Measurements from ENCODE around the gene PAH. TPM values are rescaled to one million over a fixed set of nuclear protein-coding genes. Genes with fewer than 3 reads are reported as not detected.

Gene PAH
- total RNA-seq, 2 donors from 2014 or later, result 7.3 to 39.6 TPM

DNA sequence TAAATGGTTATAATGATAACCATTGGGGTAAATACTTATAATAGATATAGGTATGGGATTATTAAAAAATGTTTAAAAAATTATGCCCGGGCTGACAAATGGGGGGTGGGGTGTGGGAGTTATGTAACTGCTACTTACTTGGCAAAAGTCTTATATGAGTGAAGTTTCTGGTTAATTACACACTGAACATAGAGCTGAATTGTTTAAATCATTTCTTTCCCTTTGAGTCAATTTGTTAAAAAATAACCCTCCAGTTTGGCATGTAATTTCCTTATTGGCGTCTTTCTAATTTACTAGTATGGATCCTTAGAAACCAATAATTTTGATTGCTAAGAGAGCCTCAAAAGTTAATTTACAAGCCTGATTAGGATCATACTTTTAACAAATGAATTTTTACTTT, 16.7 kb downstream of the PAH start:
- H3K4me3 ChIP-seq, result no peak overlapping the region
- intact Hi-C loops (cut with DNase I), result no loop called here
- no peaks in the 10 kb centered on the region for H3K36me3 ChIP-seq (replicated peaks in 1 of 2; ENCODE audit: insufficient read depth in 1 of 2, low read depth in 2 of 2)
- peaks cover 3% of the 10 kb centered on the region for H3K4me1 ChIP-seq
- WGBS, 2 donors, result 49 to 50% methylated on average over 2 of the region's 2 CpGs
- DNase-seq, result no peak
- no peaks in the 10 kb centered on the region for H3K27me3 ChIP-seq
- ATAC-seq, result no peak
- H3K27ac ChIP-seq, result no peak overlapping the region
- TF ChIP-seq, protein P1, sequence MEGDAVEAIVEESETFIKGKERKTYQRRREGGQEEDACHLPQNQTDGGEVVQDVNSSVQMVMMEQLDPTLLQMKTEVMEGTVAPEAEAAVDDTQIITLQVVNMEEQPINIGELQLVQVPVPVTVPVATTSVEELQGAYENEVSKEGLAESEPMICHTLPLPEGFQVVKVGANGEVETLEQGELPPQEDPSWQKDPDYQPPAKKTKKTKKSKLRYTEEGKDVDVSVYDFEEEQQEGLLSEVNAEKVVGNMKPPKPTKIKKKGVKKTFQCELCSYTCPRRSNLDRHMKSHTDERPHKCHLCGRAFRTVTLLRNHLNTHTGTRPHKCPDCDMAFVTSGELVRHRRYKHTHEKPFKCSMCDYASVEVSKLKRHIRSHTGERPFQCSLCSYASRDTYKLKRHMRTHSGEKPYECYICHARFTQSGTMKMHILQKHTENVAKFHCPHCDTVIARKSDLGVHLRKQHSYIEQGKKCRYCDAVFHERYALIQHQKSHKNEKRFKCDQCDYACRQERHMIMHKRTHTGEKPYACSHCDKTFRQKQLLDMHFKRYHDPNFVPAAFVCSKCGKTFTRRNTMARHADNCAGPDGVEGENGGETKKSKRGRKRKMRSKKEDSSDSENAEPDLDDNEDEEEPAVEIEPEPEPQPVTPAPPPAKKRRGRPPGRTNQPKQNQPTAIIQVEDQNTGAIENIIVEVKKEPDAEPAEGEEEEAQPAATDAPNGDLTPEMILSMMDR (IDR thresholded peaks at IDR 0.05), result no peak
- TF ChIP-seq POLR2A (IDR thresholded peaks at IDR 0.05), result no peak
- H3K9me3 ChIP-seq, result no peaks in the 10 kb centered on the region

GRCh38 chr12:102896067-102896466, 21.0 kb downstream of the PAH start:
- no peaks in the 10 kb centered on the region for H3K9me3 ChIP-seq
- 75 to 85% methylated on average over 1 of the region's 1 CpG for WGBS, 2 donors
- DNase-seq, result no peak
- no peak overlapping the region for H3K27ac ChIP-seq
- no peak for ATAC-seq
- H3K27me3 ChIP-seq, result no peaks in the 10 kb centered on the region
- intact Hi-C loops (cut with DNase I), result no loop called here
- H3K36me3 ChIP-seq (replicated peaks in 1 of 2; ENCODE audit: insufficient read depth in 1 of 2, low read depth in 2 of 2), result no peaks in the 10 kb centered on the region
- H3K4me3 ChIP-seq, result no peak overlapping the region
- TF ChIP-seq, protein P1 (IDR thresholded peaks at IDR 0.05), result no peak
- TF ChIP-seq POLR2A (IDR thresholded peaks at IDR 0.05), result no peak
- H3K4me1 ChIP-seq, result peaks cover 3% of the 10 kb centered on the region

GRCh38 chr12:102891756-102892155, 25.3 kb downstream of the PAH start:
- Histone ChIP-seq H3K9me3 (no peaks in the 10 kb centered on the region), H3K27me3 (no peaks in the 10 kb centered on the region), H3K36me3 (replicated peaks in 1 of 2; ENCODE audit: insufficient read depth in 1 of 2, low read depth in 2 of 2) (no peaks in the 10 kb centered on the region), H3K27ac (no peak overlapping the region), H3K4me1 (no peaks in the 10 kb centered on the region), H3K4me3 (no peak overlapping the region)
- DNase-seq (no peak), ATAC-seq (no peak)
- intact Hi-C loops (cut with DNase I), result no loop called here
- WGBS, 2 donors, result 81 to 83% methylated on average over 2 of the region's 2 CpGs
- no peak for TF ChIP-seq POLR2A (IDR thresholded peaks at IDR 0.05)
- TF ChIP-seq, protein P1 (IDR thresholded peaks at IDR 0.05), result no peak

DNA sequence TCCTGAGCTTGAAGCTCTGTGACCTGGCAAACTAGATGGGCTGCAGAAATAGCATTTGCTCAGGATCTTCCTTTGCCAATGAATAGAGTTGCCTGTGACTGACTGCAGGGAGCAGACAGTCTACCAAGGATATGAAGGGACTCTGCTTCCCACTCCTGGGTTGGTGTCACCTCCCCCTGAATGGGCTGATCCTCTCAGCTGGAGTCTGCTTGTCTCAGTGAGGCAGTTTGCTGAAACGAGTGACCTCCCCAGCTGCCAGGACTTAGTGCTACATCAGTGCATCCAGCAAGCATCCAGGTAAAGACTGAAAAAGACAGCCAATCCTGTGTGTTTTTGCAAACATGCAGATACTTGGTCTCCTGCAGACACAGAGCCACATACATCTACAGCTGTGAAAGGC, 28.5 kb downstream of the PAH start:
- Histone ChIP-seq H3K36me3 (replicated peaks in 1 of 2; ENCODE audit: insufficient read depth in 1 of 2, low read depth in 2 of 2) (no peaks in the 10 kb centered on the region), H3K27ac (no peak overlapping the region), H3K27me3 (no peaks in the 10 kb centered on the region), H3K4me3 (no peak overlapping the region), H3K9me3 (no peaks in the 10 kb centered on the region), H3K4me1 (peaks cover 7% of the 10 kb centered on the region)
- ATAC-seq (no peak), DNase-seq (no peak)
- intact Hi-C loops (cut with DNase I), result loop anchor here (10.0 kb wide), 1 partner anchor 656 kb away; no protein-coding TSS in a partner anchor
- 15 to 40% methylated on average over 1 of the region's 1 CpG for WGBS, 2 donors
- TF ChIP-seq POLR2A (IDR thresholded peaks at IDR 0.05), result no peak
- TF ChIP-seq, protein P1 (IDR thresholded peaks at IDR 0.05), result no peak

Data from body of pancreas (tissue), 4 donors.